HFFc6 (cell line): ENCODE measurements around the gene ZNF593OS. TPM values are rescaled to one million over a fixed set of nuclear protein-coding genes. Genes with fewer than 3 reads are reported as not detected.
A peak's percentile ranks its signal among the peaks of the same experiment; 100 is the strongest.

Experiments used
- DNase-seq: peaks from one replicate; pipeline ENCODE4 v3.0.0-alpha.2; 2018
- H3K27ac Mint-ChIP-seq: 2 replicates; pipeline ENCODE4 v1.8.0; 2020; ENCODE audit warnings: mild to moderate bottlenecking, mixed read lengths
- H3K27me3 Mint-ChIP-seq: 2 replicates; pipeline ENCODE4 v1.8.0; 2021; ENCODE audit warnings: mild to moderate bottlenecking, moderate library complexity, mixed read lengths; ENCODE audit not compliant: insufficient read depth
- H3K36me3 Mint-ChIP-seq: 2 replicates; pipeline ENCODE4 v1.8.0; 2021; ENCODE audit warnings: low read depth, mixed read lengths
- H3K4me1 Mint-ChIP-seq: 2 replicates; pipeline ENCODE4 v1.8.0; 2020; ENCODE audit warnings: low read depth, mixed read lengths
- H3K4me3 Mint-ChIP-seq: 2 replicates; pipeline ENCODE4 v1.8.0; 2020; ENCODE audit warnings: mild to moderate bottlenecking, moderate library complexity, mixed read lengths
- H3K9me3 Mint-ChIP-seq: 2 replicates; pipeline ENCODE4 v1.8.0; 2020; ENCODE audit warnings: mild to moderate bottlenecking, mixed read lengths
- total RNA-seq, 6 experiments: library from RNA; stranded (reverse); fragmentation: NEBNext Ultra II Directional; extraction: Animal tissue kit (Norgen Biotek cat#: 25700); gene quantifications; 2 replicates in 1 of 6; 3 replicates in 5 of 6; pipeline ENCODE4 v1.2.3, GENCODE V29; 2021
- TF ChIP-seq, protein P1 (sequence below): fragments of 200-600 bp; sonication (generic); IDR thresholded peaks from 2 replicates; pipeline ENCODE4 v1.5.0; 2021; ENCODE audit warnings: antibody characterized with exemption, mild to moderate bottlenecking

Gene ZNF593OS
- total RNA-seq, 6 experiments from 2014 or later: not detected

DNA sequence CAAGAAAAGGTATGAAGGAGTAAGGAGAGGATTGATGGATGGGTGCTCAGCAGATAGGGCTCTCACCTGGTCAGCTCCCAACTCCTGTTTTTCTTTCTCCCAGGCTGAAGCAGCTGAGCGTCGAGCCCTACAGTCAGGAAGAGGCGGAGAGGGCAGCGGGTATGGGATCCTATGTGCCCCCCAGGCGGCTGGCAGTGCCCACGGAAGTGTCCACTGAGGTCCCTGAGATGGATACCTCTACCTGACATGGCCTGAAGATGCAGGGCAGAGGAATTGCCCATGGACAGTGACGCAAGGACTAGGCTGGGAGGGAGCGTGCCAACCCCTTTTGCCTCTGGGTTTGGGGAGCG is 1.2 kb downstream of the ZNF593OS start:
- H3K27ac Mint-ChIP-seq: peak overlapping the region; percentile 87
- H3K4me3 Mint-ChIP-seq: peak overlapping the region; percentile 95
- H3K9me3 Mint-ChIP-seq: no peaks in the 10 kb centered on the region
- H3K4me1 Mint-ChIP-seq: peaks cover 11% of the 10 kb centered on the region
- TF ChIP-seq, protein P1, sequence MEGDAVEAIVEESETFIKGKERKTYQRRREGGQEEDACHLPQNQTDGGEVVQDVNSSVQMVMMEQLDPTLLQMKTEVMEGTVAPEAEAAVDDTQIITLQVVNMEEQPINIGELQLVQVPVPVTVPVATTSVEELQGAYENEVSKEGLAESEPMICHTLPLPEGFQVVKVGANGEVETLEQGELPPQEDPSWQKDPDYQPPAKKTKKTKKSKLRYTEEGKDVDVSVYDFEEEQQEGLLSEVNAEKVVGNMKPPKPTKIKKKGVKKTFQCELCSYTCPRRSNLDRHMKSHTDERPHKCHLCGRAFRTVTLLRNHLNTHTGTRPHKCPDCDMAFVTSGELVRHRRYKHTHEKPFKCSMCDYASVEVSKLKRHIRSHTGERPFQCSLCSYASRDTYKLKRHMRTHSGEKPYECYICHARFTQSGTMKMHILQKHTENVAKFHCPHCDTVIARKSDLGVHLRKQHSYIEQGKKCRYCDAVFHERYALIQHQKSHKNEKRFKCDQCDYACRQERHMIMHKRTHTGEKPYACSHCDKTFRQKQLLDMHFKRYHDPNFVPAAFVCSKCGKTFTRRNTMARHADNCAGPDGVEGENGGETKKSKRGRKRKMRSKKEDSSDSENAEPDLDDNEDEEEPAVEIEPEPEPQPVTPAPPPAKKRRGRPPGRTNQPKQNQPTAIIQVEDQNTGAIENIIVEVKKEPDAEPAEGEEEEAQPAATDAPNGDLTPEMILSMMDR: no peak
- peaks cover 12% of the 10 kb centered on the region for H3K27me3 Mint-ChIP-seq
- H3K36me3 Mint-ChIP-seq: no peaks in the 10 kb centered on the region
- DNase-seq: no peak

DNA sequence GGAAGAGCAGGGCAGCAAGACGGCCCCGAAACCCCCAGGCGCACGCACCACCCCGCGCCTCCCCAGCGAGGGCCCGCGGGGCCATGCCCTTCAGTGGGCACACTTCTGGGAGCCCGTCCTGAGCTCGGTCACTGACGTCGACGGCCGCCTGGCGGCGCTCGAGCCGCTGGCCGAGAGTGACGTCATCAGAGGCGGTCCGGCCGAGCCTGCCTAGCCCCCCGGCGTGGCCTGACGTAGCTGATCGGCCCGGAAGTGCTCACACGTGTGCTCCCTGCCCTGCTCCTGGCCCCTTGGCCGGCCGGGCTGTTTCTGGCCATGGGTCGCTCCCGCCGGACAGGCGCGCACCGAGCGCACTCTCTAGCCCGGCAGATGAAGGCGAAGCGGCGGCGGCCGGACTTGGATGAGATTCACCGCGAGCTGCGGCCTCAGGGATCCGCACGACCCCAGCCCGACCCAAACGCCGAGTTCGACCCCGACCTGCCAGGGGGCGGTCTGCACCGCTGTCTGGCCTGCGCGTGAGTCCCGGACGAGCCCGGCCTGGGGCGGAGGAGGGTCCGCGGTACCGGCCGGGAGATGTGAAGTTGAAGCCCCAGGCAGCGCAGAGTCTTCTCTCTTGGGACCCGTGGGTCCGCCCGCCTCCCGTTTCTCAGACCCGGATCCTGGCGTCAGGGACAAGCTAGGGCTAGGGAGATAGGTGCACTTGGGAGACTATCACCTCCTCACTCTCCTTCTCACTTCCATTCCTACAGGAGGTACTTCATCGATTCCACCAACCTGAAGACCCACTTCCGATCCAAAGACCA is 1.8 kb downstream of the ZNF593OS start, which contains the start of gene ZNF593:
Gene ZNF593, plus strand, starts transcription at position 240 of the 803 bp plus-strand sequence. Its CDS starts 76 bp downstream, at position 316.
- TF ChIP-seq, protein P1: peak; percentile 95
- no peaks in the 10 kb centered on the region for H3K36me3 Mint-ChIP-seq
- H3K27me3 Mint-ChIP-seq: peaks cover 14% of the 10 kb centered on the region
- peaks cover 11% of the 10 kb centered on the region for H3K4me1 Mint-ChIP-seq
- H3K9me3 Mint-ChIP-seq: no peaks in the 10 kb centered on the region
- H3K4me3 Mint-ChIP-seq: peak within 1 kb of the TSS; percentile 95
- DNase-seq: peak; percentile 84
- H3K27ac Mint-ChIP-seq: peak within 1 kb of the TSS; percentile 87

DNA sequence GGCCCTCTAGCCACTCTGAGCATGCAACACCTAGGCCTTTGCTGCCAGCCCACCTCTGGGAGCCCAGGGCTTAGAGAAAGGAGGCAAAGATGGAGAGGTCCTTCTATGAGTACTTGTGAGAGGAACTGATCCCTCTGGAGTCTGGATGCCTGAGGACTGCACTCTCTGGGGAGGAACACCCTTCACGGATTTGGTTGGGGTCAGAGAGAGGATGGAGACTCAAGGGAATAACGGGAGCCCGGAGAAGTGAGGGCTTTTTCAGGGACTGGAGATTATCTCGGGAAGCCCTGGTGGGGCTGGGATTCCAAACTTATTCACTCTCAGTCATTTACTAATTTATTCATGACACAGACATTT is 2.5 kb downstream of the ZNF593OS start:
- peak overlapping the region; percentile 95 for H3K4me3 Mint-ChIP-seq
- H3K27ac Mint-ChIP-seq: no peak overlapping the region; the same call in 1 of the 2 replicates
- DNase-seq: no peak
- TF ChIP-seq, protein P1: no peak
- no peaks in the 10 kb centered on the region for H3K9me3 Mint-ChIP-seq
- no peaks in the 10 kb centered on the region for H3K36me3 Mint-ChIP-seq
- peaks cover 11% of the 10 kb centered on the region for H3K4me1 Mint-ChIP-seq
- peaks cover 14% of the 10 kb centered on the region for H3K27me3 Mint-ChIP-seq

DNA sequence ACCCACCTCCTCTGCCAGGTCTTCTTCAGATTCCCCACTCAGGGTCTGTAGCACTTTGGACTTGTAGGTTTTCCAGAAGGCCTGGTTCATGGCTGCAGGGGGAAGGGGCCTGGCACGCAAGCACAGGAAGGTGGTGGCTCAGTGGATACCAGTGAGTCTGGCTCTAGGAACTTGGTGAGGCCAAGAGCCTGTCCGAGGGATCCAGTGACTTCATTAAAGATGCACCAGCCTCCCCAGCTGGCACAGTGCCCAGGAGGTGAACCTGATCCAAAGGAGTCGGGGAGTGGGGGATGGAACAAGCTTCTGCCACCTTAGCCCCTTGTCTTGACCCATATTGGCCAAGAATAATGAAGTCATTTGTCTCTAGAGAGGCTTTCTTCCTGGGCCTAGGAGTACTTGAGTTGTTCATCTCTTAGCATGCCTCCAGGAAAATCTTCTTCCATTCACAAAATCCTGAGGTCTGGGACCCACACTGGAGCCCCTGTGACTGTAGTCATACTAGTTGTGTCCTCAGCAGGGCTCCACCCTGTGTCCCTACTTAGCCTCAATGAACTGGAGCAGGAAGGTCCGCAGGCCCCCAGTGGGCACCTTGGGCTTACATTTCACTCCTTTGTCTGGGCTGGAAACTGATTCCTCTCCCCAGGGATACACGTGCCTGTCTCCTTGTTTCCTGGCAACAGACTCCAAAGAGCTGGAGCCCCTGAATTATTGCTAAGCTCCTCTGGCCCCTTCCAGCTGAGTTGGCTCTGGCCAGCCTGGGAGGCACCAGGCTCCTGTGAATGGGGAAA is 3.0 kb downstream of the ZNF593OS start, which contains the start of gene C1orf232:
Gene C1orf232, minus strand, starts transcription at position 554 of the 788 bp plus-strand sequence. Its CDS starts 464 bp downstream, at position 90.
- peak within 1 kb of the TSS; percentile 87 for H3K27ac Mint-ChIP-seq

DNA sequence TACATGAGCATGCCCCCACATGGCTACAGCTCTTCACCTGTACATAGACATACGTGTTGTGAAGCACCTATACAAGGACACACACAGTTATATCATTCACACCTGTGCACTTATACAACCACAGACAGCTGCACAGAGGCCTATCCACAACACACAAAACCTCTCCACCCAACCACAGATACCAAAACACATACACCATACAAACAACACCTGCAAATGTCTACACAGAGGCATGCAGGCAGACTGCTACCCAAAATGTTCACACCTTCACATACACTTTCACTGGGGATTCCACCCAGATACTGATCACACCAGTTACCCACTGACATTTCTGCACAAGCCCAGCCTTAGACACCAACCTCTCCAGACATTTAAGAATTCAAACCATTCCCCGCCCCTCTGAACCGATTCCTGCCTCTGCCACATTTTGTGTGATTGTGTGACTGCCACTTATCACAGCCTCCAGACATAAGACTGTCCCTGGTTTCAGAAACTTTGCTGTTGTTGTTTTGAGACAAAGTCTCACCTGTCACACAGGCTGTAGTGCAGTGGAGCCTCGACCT is 4.8 kb downstream of the ZNF593OS start:
- TF ChIP-seq, protein P1: no peak
- Mint-ChIP-seq H3K27me3 (peaks cover 20% of the 10 kb centered on the region), H3K4me3 (no peak overlapping the region), H3K27ac (no peak overlapping the region), H3K9me3 (no peaks in the 10 kb centered on the region), H3K4me1 (peaks cover 11% of the 10 kb centered on the region), H3K36me3 (no peaks in the 10 kb centered on the region)
- no peak for DNase-seq

More for the DNA sequence above, 3.0 kb downstream of the ZNF593OS start, which contains the start of gene C1orf232:
- Mint-ChIP-seq H3K4me3 (peak within 1 kb of the TSS; percentile 95), H3K36me3 (no peaks in the 10 kb centered on the region), H3K27me3 (peaks cover 14% of the 10 kb centered on the region), H3K4me1 (peaks cover 11% of the 10 kb centered on the region), H3K9me3 (no peaks in the 10 kb centered on the region)
- TF ChIP-seq, protein P1: no peak
- no peak for DNase-seq
